GM13976 (cell line): ENCODE results near the gene CDON.

Source experiments
- DNase-seq: peaks from one replicate; pipeline ENCODE4 v3.0.0; 2012; ENCODE audit warnings: low spot score
- in situ Hi-C: fragments of 300-500 bp; cut with MboI; formaldehyde crosslinking; loops from one replicate; pipeline ENCODE4 v1.12.0; 2022; ENCODE audit warnings: low sequenced_read_pairs, mixed read lengths, inconsistent platforms; ENCODE audit not compliant: unreplicated experiment
- TF ChIP-seq, protein P1 (sequence below): IDR thresholded peaks from 2 replicates; pipeline ENCODE4 v1.5.1; 2012; ENCODE audit warnings: borderline replicate concordance, mild to moderate bottlenecking; ENCODE audit not compliant: insufficient read depth; ENCODE audit errors: extremely low read depth, missing control alignments, control extremely low read depth

The CDON gene

DNA sequence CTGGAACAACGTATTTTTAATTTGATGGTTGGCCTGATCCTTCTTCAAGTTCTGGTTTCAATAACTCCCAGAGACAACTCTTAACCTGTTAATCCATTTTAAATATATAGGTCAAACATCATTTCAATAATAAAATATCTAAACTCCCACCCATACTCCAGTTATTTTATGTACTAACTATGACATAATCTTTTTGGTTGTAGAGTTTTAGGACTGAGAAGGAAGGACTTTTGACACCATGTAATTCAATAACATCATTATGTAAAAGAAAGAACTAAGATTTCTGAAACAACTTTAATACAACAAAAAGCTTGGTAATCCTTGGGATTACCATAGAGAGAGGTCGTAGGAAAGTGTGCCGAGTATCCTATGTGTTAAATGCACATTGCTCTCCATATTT is 85.3 kb downstream of the CDON start:
- TF ChIP-seq, protein P1, sequence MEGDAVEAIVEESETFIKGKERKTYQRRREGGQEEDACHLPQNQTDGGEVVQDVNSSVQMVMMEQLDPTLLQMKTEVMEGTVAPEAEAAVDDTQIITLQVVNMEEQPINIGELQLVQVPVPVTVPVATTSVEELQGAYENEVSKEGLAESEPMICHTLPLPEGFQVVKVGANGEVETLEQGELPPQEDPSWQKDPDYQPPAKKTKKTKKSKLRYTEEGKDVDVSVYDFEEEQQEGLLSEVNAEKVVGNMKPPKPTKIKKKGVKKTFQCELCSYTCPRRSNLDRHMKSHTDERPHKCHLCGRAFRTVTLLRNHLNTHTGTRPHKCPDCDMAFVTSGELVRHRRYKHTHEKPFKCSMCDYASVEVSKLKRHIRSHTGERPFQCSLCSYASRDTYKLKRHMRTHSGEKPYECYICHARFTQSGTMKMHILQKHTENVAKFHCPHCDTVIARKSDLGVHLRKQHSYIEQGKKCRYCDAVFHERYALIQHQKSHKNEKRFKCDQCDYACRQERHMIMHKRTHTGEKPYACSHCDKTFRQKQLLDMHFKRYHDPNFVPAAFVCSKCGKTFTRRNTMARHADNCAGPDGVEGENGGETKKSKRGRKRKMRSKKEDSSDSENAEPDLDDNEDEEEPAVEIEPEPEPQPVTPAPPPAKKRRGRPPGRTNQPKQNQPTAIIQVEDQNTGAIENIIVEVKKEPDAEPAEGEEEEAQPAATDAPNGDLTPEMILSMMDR = no peak
- no peak for DNase-seq
- in situ Hi-C loops = no loop called here

DNA sequence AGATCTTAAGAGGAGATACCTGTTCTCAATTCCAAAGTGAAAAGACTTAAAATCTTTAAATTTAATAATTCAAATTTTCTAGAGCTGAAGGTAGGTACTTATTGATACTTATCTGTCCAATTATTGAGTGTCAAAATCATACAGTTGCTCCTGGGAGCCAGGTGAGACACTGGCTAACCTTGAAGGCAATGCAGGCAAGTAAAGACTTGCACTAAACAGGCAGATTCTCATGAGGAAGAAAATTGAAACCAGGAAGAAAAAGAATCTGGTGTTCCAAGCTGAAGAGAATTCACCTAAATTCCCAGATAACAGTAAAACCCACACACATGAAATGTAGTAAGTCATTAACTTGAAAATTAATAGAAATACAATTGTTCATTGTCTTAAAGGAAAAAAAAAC is 86.5 kb downstream of the CDON start:
- in situ Hi-C loops = no loop called here
- TF ChIP-seq, protein P1 = no peak
- no peak for DNase-seq

DNA sequence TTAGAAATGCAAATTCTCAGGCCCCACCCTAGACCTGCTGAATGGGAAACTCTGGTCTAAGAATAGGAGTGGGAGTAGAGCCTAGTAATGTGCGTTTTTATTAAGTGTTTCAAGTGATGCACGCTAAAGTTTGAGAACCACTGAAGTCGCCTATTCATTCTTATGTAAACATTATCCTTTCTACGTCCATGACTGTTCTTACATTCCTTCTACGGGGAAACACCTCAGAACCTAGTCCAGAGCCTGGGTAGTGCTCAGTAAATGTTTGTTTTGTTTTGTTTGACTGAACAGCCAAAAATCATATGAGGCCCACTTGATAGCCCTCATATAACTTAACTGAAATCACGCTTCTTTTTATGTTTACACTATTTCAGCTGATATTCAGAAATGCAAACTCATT is 87.0 kb downstream of the CDON start:
- TF ChIP-seq, protein P1 = no peak
- DNase-seq = no peak
- in situ Hi-C loops = no loop called here

GRCh38 chr11:125974284-125974683 is 88.4 kb downstream of the CDON start:
- no peak for DNase-seq
- in situ Hi-C loops = no loop called here
- TF ChIP-seq, protein P1 = no peak

DNA sequence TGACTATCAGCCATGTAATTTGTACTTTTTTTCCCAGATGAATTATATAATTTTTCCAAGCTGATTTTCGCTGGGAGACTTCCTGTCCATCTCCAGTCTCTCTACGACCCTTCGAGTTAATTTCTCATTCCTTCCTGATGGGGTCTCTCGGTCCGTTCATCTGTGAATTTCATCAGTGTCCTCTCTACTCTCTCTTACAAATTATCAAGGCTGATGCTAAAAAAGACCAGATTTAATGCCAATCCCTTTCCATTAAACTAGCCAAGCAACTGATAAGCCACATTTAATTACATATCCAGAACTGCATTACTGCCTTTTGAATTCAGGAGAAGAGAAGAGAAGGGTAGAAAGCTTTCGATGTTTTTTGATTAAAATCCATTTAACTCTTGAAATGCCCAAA is 91.0 kb downstream of the CDON start:
- TF ChIP-seq, protein P1 = no peak
- no peak for DNase-seq
- in situ Hi-C loops = no loop called here

DNA sequence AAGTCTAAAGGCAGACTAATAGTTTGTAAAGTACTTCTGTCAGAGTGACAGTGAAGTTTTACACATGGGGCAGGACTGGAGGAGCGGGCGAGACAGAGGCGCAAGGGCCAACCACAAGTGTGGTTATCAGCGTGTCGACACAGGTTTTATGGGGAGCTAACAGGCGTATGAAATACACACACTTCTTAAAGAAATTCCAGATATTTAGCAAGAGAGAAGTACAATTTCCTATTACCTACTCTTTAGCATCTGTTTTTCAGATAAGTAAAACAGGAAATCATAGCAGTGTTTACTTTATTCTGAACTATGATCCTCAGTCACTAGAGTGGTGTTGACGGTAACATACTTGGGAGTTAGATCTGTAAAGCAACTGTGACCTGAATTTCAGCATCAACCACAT is 94.3 kb downstream of the CDON start:
- TF ChIP-seq, protein P1 = no peak
- DNase-seq = no peak
- in situ Hi-C loops = no loop called here

GRCh38 chr11:125967515-125967914 is 95.2 kb downstream of the CDON start:
- TF ChIP-seq, protein P1 = no peak
- in situ Hi-C loops = no loop called here
- no peak for DNase-seq
